T-helper 1 cell treated with Interleukin-12 subunit alpha and Interleukin-12 subunit beta and Interleukin-4 antibody, amounts not matched to agents 30 ng/mL and 1 ng/mL, for 36 hours (primary cell): ENCODE measurements around the gene INS. TPM values are rescaled to one million over a fixed set of nuclear protein-coding genes. Genes with fewer than 3 reads are reported as not detected.

Source experiments
- intact Hi-C: fragments of 100-400 bp; cut with micrococcal nuclease; formaldehyde crosslinking; loops from one replicate; pipeline ENCODE4 v1.15.1; 2024
- total RNA-seq: library from RNA; stranded (reverse); gene quantifications from 2 replicates; pipeline ENCODE4 v1.2.3, GENCODE V29; 2022

Gene INS
- total RNA-seq, result not detected in 2 replicates

DNA sequence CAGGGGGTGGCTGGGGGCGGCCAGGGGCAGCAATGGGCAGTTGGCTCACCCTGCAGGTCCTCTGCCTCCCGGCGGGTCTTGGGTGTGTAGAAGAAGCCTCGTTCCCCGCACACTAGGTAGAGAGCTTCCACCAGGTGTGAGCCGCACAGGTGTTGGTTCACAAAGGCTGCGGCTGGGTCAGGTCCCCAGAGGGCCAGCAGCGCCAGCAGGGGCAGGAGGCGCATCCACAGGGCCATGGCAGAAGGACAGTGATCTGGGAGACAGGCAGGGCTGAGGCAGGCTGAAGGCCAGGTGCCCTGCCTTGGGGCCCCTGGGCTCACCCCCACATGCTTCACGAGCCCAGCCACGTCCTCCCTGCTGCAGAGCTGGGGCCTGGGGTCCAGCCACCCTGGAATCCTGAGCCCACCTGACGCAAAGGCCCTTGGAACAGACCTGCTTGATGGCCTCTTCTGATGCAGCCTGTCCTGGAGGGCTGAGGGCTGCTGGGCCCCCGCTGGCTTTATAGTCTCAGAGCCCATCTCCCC is at the start of gene INS:
INS (minus strand) TSS at position 474 of the 524 bp plus-strand sequence; CDS start at position 236, 238 bp downstream.
- intact Hi-C loops, result no loop called here

DNA sequence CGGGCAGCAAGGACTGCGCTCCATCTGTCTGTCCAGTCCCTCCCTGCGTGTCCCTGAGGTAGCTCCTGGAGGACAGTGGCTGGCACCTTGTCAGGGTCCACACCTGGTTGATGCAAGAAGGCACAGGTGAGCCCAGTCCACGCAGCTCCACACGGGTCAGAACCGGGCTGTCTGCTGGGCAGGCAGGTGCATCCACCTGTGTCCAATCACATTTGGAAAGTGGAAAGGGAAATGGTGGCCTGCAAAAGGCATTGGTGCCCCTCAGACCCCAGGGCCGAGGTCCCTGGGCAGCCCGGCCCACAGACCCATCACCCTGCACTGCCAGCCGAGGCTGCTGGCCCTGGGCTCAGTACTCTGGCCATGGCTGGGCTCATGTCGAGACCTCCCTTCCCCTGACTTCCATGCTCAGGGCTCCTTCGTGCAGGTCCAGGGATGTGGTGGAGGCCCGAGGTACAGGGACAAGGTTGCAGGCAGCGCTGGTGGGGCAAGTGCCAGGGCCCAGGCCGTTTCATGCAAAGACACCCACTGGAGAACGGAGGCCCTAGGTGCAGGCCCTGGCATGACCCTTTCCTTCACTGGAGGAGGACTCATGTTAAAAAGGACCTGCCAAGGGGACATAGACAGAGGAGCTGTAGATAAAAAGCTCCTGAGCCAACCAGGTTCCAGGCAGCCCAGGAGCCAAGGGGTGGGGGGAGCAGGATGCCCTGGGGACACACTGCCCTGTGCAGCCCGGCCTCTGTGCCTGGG is 49.5 kb upstream of the INS start:
- intact Hi-C loops, result no loop called here

DNA sequence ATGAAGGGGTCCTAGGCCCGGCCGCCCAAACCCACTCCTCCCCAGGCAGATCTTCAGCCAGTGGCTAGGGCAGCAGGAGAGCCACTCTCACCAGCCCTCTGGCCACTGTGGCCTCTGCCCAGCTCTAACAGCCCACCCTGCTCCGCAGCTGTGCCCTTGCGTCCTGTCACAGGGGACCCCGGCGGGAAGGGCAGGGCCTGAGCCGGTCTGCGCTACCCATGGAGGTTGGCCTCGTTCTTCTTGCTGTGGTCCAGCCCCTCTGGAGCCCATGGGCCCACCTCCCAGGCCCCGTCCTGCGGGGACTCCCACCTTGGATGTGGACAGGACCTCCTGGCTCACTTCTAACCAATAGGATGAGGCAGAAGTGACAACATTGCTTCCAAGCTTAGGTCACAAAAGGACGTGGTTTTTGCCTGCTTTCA is 48.9 kb upstream of the INS start:
- intact Hi-C loops, result no loop called here

DNA sequence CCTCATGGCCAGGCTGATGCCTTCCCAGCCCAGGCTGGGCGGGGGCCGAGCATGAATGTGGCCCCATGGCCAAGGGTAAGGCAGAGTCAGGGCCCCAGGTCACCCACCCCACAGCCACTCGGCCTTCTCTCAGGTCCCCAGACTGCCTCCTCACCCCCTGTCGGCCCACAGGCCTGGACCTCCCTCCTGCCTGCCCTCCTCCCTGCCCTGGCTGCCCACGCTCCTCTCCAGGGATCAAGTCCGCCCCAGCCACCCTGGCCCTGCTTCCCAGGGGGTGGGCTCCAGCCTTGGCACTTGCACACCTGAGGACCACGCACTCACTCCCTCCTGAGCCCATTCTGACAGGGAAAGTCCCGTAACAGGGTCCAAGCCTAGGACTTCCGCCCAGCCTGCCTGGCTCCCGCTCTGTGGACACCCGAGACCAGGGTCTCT is 48.4 kb upstream of the INS start:
- intact Hi-C loops, result no loop called here

DNA sequence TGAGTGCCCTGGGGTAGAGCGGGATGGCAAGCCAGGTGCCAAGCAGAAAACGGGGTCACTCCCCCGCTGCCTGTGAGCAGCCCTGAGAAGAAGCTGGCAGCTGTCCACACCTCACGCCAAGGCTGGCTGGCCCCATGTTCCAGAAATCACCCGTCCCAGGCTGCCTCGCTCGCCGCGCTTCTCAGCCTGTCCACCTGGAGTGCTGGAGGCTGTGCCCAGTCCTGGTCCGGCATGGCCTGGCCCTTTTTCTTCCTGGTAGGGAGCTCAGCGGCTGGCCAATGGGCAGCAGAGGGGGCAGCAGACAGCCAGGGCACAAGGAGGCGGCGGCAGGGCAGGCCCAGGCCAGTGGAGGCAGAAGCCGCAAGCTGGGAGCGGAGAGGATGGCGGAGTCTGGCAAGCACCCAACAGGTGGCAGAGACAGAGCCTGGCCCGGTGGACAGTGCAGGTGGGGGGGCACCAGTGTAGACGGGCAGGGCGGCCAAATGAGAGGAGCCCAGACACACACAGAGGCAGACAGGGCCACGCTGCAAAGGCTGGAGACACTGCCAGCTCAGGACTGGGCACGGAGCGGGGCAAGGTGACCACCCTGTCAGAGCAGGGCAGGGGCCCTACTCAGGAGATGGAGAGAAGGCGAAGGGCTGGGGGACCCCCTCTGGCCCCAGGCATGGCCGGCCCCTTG is 47.8 kb upstream of the INS start:
- intact Hi-C loops, result no loop called here

DNA sequence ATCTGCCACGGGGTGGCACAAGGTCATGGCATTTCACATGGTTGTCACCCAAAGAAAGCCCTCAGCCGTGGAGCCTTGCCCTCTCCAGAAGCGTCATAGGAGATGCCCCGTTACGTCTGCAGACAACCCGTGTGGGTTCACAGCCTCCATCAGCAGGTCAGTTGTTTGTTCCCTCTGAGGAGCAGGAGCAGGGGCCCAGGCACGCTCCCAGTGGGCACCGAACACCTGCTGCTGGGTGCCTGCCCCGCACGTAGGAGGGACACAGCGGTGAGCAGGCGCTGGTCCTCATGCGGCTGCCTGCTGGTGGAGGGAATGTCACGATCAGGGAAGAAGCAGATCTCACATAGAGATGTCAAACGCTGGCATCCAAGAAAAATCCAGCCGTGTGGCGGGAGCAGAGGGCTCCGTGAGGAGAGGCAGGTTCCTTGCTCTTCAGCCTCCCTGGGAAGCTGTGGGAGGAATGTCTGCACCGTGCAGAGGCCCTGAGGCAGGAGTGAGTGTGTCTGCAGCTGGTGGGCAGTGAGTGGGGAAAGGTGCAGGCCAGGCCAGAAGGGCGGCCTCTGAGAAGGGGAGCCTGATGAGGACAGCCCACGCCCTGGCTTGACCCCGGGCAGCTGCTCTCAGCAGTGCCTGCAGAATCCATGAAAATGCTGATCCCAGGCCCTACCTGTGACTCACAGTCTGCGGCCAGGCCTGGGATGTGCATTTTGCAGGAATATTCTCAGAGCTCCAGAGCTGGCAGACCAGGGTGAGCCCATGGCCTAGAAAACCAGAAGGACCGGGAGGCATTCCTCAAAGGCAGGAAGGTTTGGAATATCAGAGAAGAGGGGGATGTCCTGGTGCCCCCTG is 47.0 kb upstream of the INS start:
- intact Hi-C loops, result no loop called here

DNA sequence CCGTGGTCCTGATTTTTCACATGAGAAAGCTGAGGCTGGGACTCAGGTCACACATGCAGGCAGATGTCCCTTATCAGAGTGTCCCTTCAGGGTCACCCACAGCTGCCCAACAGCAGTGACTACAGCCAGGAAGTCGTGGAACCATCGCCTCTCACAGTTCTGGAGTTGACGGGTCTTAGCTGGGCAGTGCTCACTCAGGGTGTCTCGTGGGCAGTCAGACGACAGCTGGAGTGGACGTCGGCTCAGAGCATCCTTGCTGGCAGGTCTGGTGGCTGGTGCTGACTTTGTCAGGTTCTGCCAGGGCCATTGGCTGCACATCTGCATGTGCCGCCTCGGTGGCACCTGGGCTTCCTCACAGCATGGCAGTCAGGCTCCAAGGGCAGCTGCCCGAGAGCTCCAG is 46.2 kb upstream of the INS start:
- intact Hi-C loops, result no loop called here

DNA sequence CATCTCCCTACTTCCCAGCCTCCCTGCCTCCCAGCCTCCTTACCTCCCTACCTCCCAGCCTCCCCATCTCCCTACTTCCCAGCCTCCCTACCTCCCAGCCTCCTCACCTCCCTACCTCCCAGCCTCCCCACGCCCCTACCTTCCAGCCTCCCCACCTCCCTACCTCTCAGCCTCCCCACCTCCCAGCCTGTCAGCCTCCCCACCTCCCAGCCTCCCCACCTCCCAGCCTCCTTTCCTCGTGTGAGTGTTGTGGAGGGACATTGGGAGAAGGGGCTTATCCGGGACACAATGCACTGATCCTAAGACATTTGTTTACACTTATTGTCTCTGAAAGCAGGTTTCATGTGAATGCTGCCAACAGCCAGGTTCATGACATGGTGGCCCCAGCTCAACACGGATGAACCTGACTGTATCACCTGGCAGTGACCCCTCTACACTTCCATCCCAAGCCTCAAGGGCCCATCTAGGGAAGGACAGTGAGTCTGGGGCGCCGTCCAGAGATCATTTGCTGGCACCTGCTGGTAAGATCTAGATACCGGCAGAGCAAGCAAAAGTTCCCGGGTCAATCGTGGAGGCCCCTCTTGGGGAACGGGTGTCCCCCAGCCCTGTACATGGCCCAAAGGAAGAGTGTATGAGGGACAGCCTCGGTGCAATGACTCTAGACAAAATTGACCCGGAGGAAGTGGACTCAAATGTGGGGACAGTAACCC is 45.1 kb upstream of the INS start:
- intact Hi-C loops, result no loop called here

DNA sequence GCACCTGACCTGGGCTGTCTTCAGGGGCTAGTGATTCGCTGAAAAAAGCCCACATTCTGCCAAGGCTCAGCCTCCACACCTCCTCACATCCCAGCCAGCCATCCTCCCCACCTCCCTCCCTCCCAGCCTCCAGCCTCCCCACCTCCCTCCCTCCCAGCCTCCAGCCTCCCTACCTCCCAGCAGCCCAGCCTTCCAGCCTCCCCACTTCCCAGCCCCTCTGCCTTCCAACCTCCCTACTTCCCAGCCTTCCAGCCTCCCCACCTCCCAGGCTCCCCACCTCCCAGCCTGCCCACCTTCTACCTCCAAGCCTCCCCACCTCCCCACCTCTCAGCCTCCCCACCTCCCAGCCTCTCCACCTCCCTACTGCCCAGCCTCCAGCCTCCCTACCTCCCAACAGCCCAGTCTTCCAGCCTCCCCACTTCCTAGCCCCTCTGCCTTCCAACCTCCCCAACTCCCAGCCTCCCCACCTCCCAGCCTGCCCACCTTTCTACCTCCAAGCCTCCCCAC is 44.3 kb upstream of the INS start:
- intact Hi-C loops, result no loop called here

DNA sequence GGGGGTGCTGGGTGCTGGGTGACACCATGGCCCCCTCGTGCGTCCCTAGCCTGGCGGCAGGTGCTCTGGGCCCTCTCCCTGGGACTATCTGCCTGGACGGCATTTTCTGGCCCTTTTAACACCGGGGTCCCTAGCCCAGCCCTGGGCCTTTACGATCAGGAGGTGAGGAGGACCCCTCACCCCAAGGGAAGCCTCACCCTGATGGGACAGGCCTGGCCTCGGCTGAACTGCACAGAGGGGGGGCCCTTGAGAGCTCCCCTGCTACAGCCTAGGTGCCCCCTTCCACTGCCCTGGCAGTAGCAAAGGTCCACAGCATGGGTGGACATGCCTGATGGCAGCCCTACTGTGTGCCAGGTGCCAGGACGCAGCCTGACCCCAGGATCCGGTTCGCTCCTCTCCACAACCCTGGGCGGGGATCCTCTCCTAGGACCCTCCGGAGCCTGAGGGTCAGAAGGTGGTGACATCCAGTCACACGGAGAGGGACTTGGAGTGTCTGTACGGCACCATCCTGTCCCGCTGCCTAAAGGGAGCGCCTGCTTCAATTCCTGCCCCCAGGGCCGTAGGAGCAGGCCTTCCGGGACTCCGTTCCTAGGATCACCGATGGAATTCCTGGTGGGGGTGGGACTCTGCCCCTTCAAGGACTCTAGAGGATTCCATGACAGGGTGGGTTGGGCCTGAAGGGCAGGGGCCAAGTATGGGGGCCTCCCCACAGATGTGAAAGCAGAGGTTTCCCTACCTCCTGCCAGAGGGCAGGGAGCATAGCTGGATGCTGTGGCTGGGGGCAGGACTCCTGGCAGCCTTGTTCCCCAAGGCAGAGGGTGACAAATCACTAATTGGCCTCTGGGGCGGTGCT is 43.6 kb upstream of the INS start:
- intact Hi-C loops, result no loop called here

DNA sequence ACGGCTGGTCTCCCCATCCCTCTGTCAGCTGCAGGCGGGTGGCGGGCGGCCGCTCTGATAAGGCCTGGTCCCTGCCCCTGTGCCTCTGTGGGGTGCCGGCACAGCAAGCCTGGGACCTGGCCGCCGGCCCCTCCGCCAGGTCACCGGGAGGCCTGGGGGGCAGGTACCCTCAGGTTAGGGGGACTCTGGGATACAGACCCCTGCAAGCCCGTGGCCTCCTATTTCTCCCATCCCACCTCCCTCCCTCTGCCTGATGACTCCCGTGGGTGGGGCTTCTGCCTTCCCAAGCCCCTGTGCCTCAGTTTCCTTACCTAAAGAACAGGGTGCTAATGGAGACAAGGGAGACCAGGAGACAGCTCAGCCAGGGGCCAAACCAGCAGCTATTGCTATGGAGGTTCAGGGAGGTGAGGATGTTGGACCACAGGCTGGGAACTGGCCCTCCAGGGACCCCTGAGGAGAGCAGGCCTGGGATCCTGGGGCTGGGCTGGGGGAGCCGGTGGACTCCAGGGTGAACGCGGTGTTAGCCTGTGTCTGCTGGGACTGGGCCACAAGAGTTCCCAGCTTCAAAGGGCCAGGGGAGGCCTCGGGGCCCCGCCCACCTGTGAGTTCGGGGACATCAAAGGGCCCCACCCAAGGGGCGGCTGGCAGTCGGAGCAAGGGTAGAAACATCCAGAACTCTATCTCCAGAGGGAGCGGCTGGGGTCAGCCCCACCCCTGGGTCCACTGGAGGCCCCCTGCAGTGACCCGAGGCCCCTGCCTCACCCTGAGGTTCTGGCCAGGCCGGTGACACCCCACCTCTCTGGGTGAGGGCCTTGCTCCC is 42.6 kb upstream of the INS start:
- intact Hi-C loops, result no loop called here

DNA sequence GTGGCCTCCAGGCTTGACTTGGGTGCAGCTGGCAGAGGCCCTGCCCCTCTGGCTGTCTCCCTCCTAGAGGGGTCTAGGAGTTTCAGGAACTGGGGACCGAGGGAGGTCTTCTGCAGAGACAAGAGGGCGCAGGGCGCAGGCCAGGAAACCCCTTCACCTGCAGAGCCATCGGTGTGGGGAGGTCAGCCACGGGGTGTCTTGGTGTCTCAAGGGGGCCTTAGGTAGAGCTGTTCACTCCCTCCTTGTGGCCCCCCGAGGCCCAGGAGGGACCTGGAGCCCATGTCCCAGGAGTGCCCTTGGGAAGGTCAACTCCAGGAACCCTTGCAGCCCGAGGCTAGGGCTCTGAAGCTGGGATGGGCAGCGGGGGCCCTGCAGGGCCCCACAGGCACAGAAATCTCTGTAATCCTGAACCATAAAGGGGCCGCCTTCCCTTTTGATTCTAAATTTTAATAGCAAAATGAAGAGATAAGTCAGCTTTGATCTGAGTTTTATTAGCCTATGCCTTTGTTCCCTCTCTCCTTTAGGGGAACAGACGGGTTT is 42.0 kb upstream of the INS start:
- intact Hi-C loops, result no loop called here

DNA sequence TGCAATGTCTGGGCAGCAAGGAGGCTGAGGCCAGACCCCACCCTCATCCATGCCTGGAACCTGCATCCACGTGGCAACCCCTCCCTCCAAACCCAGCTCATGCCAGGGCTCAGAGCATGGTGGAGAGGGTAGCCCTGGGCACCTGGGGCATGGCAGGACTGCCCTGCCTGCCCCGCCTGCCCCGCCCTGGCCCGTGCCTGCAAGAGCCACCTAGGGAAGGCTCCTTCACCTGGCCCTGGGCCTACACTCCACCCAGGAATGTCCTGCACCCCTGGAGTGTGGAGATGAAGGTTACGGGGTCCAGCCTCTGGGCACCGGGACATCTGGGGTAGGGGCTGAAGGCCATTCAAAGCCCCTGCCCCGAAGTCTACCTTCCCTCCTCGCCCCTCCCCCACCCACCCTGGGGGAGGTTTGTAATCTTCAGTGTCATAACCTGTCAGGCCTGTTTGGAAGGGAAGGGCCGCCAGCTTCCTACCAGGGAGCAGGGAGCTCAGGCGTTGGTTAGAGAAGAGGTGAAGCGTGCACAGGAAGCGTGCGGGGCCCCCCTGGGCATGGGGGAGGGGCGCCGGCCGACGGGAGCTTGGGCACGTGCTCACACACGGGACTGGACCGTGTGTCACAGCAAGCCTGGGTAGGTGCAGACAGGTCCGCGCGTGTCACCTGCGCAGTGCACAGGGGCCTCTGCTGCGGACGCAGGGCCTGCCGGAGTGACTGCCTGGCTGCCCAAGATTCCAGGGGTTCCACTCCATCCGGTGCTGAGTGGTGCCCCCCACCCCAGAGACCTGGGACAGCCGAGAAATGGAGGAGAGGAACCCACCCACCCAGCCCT is 41.3 kb upstream of the INS start:
- intact Hi-C loops, result no loop called here

DNA sequence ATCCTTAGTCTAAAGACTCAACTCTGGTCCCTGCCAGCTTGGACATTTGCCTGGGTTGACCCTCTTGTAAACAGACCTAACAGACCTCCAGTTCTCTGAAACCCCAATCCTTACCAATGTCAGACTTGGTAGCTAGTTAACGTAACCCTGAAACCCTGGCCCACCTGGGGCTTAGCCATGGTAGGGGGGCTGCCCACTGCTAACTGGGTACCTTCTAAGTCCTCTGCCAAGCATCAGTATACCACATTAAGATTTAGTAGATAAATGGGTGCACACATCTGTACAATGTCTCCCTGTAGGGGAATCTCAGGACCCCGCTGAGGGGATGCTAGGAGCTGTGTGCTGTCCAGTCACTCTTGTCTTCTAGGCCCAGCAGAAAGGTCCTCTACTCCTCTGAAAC is 40.5 kb upstream of the INS start:
- intact Hi-C loops, result no loop called here

DNA sequence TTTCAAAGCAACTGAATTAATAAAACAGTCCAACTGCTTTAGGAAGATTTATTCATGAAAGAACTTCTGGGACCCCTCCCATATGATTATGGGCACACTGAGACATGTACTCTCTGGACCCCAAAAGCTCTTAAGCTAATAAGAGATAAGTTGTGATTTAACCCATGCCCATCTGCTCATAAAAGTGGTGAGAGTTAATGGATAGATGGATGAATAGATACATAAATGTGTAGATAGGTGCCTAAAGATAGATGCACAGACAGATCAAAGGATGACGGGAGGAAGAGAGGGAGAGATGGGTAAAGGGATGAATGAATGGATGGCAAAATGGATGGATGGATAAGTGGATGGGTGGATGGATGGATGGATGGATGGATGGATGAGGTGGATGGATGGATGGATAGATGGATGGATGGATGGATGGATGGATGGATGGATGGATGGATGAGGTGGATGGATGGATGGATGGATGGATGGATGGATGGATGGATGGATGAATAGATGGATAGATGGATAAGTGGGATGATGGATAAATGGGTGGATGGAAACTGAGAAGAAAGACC is 40.0 kb upstream of the INS start:
- intact Hi-C loops, result no loop called here

DNA sequence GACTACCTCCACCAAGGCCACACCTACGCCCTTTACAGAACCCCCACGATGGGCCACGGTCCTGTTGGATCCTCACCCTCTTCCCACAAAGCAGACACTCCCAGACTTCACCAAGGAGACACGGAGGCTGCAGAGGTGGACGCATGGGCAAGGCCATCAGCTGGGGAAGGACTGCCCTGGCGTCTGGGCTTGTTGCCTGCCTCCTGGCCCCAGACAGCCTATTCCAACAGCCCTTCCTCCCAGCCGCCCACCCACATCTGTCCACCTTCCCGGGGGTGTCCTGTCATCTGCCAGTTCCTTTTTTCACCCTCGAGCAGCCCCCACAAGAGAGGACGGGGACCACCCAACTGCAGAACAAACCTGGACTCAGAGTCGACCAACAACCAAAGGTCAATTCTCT is 39.5 kb upstream of the INS start:
- intact Hi-C loops, result no loop called here
